Muscle of leg (tissue), 11 donors: ENCODE measurements around the gene FLNB. TPM values are rescaled to one million over a fixed set of nuclear protein-coding genes. Genes with fewer than 3 reads are reported as not detected.
A peak's percentile ranks its signal among the peaks of the same experiment; 100 is the strongest.

Experiments
- DNase-seq: peaks from one replicate; pipeline ENCODE4 v3.0.0; 2013
- H3K27ac ChIP-seq: one replicate; pipeline ENCODE4 v1.5.1; 2013; ENCODE audit warnings: mild to moderate bottlenecking, low read length, control low read depth
- H3K27me3 ChIP-seq: one replicate; pipeline ENCODE4 v1.6.1; 2013; ENCODE audit warnings: low read length; ENCODE audit not compliant: control insufficient read depth, insufficient read depth
- H3K36me3 ChIP-seq: one replicate; pipeline ENCODE4 v1.6.1; 2013; ENCODE audit warnings: low read length; ENCODE audit not compliant: control insufficient read depth, insufficient read depth
- H3K4me1 ChIP-seq: one replicate; pipeline ENCODE4 v1.6.1; 2013; ENCODE audit warnings: low read length; ENCODE audit not compliant: control insufficient read depth, insufficient read depth
- H3K4me3 ChIP-seq: one replicate; pipeline ENCODE4 v1.5.1; 2013; ENCODE audit warnings: low read length, control low read depth
- H3K9me3 ChIP-seq: replicated peaks from 2 replicates; pipeline ENCODE4 v1.6.1; 2013; ENCODE audit warnings: low read depth, low read length; ENCODE audit not compliant: control insufficient read depth
- WGBS: methylation state at CpG from one replicate; pipeline ENCODE4 v1.1.5; 2013; ENCODE audit warnings: missing lambda C conversion rate; ENCODE audit not compliant: insufficient coverage; 5-methylcytosine and 5-hydroxymethylcytosine counted together
- polyA plus RNA-seq, 8 donors: library from polyadenylated mRNA; unstranded; fragments of 120-200 nt; gene quantifications; one replicate each; pipeline versions ENCODE4 v1.2.1 to v1.2.3, GENCODE V29; 2013; ENCODE audit warnings: inconsistent platforms in 1 of 8, low replicate concordance in 1 of 8; ENCODE audit not compliant: insufficient read length in 8 of 8, insufficient read depth in 1 of 8
- total RNA-seq: library from RNA; stranded (reverse); fragments of 120-200 nt; gene quantifications from one replicate; pipeline ENCODE4 v1.2.4, GENCODE V29; 2013

Gene FLNB
- total and polyA plus RNA-seq, 9 donors, result 44.4 to 87.1 (median 65.2) TPM

DNA sequence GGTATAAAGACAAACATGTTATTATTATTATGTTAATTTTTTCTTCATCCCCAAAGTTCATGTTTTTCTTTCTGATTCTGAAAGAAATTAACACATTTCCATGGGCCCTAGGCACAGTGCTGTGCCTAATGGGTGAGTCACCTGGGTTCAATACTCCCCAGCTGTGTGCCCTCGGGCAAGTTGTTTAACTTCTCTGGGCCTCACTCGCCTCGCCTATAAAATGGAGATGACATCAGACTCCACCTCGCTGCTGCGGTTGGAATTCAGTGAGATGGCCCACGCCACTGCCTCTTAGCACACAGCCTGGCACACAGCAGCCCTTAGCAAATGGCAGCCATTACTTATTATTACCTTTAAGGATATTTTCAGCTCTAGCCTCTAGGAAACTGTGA lies 179.9 kb downstream of the FLNB start:
- no peaks in the 10 kb centered on the region for H3K9me3 ChIP-seq
- no peak overlapping the region for H3K4me3 ChIP-seq
- WGBS, result 81% methylated on average over 5 of the region's 6 CpGs
- H3K27ac ChIP-seq, result no peak overlapping the region
- peaks cover 3% of the 10 kb centered on the region for H3K4me1 ChIP-seq
- H3K36me3 ChIP-seq, result no peaks in the 10 kb centered on the region
- H3K27me3 ChIP-seq, result no peaks in the 10 kb centered on the region
- no peak for DNase-seq

DNA sequence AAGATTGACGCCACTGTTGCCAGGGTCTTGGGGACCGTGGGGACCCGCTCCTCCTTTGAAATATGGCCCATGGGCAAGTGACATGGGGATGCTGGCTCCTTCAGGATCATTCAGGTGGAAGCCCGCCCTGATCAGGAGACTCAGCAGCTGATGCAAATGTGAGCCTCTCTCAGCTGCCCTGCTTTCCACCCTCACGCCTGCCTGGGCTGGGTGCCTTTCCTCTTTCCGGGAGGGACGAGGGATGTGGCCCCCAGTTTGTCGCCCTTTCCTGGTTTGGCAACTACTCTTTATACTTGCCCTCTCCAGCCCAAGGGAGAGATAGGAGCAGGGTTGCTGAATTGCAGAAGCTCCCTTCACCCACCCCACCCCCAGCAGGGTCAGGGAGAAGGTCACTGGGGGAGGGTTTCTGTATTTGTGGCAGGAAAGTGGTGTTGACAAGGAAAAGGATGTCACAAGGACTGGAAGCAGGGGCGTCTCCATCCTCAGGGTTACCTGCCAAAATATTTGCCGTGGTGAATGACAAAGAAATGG lies 180.8 kb downstream of the FLNB start:
- peak; percentile 22 for DNase-seq
- Histone ChIP-seq H3K9me3 (no peaks in the 10 kb centered on the region), H3K27me3 (no peaks in the 10 kb centered on the region), H3K36me3 (no peaks in the 10 kb centered on the region), H3K4me1 (peaks cover 3% of the 10 kb centered on the region), H3K27ac (no peak overlapping the region), H3K4me3 (no peak overlapping the region)
- WGBS, result 56% methylated on average over 7 of the region's 10 CpGs

DNA sequence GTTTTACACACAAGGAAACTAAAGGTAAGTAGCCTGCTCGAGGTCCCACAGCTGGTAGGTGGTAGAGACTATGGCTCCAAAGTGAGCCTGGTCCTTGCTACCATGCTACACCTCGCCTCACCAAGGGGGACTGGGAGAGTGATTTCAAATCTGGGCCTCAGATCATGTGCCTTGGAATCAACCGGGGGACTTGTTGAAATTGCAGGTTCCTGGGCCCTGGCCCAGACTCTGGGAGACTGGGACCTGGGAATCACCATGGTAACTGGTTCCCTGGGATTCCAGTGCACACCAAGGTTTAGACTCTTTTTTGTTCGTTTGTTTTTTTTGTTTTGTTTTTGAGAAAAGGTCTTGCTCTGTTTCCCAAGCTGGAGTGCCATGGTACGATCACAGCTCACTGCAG lies 181.5 kb downstream of the FLNB start:
- no peak for DNase-seq
- Histone ChIP-seq H3K4me1 (peaks cover 3% of the 10 kb centered on the region), H3K27me3 (no peaks in the 10 kb centered on the region), H3K4me3 (no peak overlapping the region), H3K9me3 (no peaks in the 10 kb centered on the region), H3K36me3 (no peaks in the 10 kb centered on the region), H3K27ac (no peak overlapping the region)
- WGBS, result 63% methylated on average over 4 of the region's 5 CpGs

DNA sequence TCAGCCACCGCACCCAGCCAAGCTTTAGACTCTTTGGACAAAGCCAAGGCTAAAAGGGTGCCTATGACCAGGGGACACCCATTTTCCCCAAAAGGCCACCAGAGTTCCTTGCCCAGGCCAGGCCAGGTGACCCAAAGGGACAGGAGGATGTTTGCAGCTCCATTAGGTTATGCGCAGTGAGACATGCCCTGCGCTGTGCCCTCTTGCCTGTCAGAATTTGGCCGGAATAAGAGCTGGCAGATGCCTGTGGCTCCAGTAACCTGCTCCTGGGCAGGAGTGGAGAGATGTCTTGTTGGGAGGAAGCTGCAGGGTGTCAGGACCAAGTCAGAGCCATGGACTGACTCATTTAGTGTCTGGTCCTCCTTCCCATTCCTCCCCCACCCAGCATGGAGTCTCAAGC lies 182.1 kb downstream of the FLNB start:
- no peaks in the 10 kb centered on the region for H3K36me3 ChIP-seq
- H3K27ac ChIP-seq, result no peak overlapping the region
- 95% methylated on average over 3 of the region's 4 CpGs for WGBS
- DNase-seq, result no peak
- H3K4me1 ChIP-seq, result peaks cover 3% of the 10 kb centered on the region
- no peak overlapping the region for H3K4me3 ChIP-seq
- no peaks in the 10 kb centered on the region for H3K9me3 ChIP-seq
- no peaks in the 10 kb centered on the region for H3K27me3 ChIP-seq

DNA sequence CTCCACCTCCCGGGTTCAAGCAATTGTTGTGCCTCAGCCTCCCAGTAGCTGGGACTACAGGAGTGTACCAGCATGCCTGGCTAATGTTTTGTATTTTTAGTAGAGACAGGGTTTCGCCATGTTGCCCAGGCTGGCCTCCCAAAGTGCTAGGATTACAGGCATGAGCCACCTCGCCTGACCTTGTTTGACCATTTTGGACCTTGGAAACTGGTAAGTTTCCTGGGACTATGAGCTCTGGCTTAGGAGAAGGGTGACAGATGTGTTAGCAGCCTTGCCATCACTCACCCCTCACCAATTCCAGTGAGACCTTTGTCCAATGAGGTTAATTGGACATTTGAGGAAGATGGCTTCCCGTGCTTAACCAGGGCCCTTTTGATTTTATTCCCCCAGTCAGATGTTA lies 182.7 kb downstream of the FLNB start:
- H3K9me3 ChIP-seq, result no peaks in the 10 kb centered on the region
- H3K4me1 ChIP-seq, result peaks cover 3% of the 10 kb centered on the region
- H3K36me3 ChIP-seq, result no peaks in the 10 kb centered on the region
- no peaks in the 10 kb centered on the region for H3K27me3 ChIP-seq
- 93% methylated on average over 2 of the region's 4 CpGs for WGBS
- no peak for DNase-seq
- H3K4me3 ChIP-seq, result no peak overlapping the region
- no peak overlapping the region for H3K27ac ChIP-seq

DNA sequence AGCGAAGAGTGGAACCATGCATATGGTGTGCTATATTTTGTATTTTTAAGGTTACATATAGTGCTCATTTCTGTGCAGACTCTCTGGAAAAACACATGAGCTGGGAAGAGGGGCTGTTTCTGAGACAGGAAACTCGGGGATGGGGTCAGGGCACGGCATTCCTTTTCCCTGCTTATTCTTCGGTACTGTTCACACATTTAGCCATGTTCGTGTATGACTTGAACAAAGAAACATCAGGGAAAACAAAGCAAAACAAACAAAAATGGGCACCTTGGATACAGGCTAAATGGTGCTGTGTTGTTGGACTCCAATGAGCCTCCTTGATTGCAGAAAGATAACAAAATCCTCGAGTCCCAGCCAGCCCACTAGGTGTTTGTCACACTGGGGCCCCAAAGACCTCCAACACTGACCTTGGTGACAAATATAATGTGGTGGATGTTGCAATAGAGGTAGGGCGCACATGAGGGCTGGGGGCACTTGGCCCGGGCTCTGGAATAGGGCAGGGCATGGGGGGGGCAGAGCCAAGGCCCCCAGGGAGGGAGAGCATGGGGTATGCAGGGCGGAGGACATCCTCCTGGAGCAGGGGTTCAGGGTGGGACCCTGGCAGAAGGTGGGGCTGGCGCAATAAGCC lies 183.3 kb downstream of the FLNB start:
- Histone ChIP-seq H3K36me3 (no peaks in the 10 kb centered on the region), H3K9me3 (no peaks in the 10 kb centered on the region), H3K4me3 (no peak overlapping the region), H3K27ac (no peak overlapping the region), H3K4me1 (peaks cover 3% of the 10 kb centered on the region), H3K27me3 (no peaks in the 10 kb centered on the region)
- WGBS, result 68% methylated on average over 6 of the region's 10 CpGs
- no peak for DNase-seq

DNA sequence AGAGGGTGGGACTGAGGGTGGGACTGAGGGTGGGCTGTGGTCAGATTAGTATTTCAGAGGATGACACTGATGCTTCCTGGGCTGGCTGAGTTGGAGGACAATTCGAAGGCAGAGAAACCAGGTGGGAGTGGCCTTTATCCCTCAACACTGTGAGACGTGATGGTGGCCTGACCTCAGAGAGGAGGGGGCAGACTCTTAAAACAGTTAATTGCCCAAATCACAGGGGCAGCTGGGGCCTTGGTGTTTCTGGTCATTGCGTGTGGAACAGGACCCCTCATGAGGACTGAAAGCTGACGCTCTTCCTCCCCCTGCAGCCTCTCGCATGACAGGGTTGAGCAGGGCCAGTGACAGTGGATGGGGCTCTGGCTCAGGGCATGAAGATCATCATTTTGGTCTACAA lies 183.8 kb downstream of the FLNB start:
- Histone ChIP-seq H3K36me3 (no peaks in the 10 kb centered on the region), H3K9me3 (no peaks in the 10 kb centered on the region), H3K4me1 (peaks cover 3% of the 10 kb centered on the region), H3K27ac (no peak overlapping the region), H3K27me3 (no peaks in the 10 kb centered on the region), H3K4me3 (no peak overlapping the region)
- 34% methylated on average over 3 of the region's 5 CpGs for WGBS
- no peak for DNase-seq

DNA sequence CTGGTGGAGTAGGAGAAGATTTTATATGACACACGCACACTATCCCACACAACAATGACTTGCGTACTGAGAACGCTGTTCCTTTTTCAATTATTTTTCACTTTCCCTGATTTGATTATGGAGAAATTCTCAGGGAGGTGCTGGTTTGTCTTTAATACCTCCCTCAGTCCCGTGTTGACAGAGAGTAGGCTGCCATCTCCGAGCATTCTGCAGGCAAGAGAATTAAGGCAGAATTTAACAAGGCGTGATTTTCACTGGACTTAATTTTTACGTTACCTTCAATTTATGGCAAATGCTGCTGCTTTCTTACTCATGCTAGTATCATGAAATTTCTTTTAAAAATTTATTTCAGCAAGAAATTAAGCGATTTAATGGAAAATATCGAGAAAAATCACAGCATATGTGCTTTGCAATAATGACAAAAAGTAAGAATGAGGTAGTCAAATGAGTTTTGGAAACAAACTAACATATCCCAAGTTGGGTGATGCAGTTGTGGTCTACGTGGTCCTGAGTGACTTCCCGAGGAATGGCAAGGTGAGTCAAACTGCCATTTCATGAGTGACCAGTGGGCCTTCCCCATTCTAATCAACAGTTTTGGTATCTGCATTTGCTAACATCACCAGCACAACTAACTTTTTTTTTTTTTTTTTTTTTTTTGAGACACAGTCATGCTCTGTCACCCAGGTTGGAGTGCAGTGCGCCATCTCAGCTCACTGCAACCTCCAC lies 185.6 kb downstream of the FLNB start:
- no peaks in the 10 kb centered on the region for H3K27me3 ChIP-seq
- H3K9me3 ChIP-seq, result no peaks in the 10 kb centered on the region
- H3K4me1 ChIP-seq, result no peaks in the 10 kb centered on the region
- 76% methylated on average over 4 of the region's 12 CpGs for WGBS
- no peaks in the 10 kb centered on the region for H3K36me3 ChIP-seq
- H3K27ac ChIP-seq, result no peak overlapping the region
- DNase-seq, result no peak
- no peak overlapping the region for H3K4me3 ChIP-seq

DNA sequence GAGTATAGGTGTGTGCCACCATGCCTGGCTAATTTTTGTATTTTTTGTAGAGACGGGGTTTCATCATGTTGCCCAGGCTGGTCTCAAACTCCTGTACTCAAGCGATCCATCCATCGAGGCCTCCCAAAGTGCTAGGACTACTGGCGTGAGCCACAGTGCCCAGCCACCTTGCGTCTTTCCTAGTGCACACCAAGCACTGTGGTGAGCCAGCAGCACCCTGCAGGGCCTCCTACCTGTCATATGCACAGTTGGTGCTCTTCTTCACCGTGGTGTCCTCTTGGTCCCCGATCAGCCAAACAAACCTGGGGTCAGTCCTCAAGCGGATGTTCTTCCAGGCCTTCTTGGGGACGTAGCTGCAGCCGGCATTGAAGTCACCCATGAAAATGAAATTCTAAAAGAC lies 189.4 kb downstream of the FLNB start:
- WGBS, result 96% methylated on average over 10 of the region's 10 CpGs
- Histone ChIP-seq H3K9me3 (no peaks in the 10 kb centered on the region), H3K4me3 (no peak overlapping the region), H3K27me3 (no peaks in the 10 kb centered on the region), H3K4me1 (peaks cover 4% of the 10 kb centered on the region), H3K36me3 (no peaks in the 10 kb centered on the region), H3K27ac (no peak overlapping the region)
- no peak for DNase-seq

DNA sequence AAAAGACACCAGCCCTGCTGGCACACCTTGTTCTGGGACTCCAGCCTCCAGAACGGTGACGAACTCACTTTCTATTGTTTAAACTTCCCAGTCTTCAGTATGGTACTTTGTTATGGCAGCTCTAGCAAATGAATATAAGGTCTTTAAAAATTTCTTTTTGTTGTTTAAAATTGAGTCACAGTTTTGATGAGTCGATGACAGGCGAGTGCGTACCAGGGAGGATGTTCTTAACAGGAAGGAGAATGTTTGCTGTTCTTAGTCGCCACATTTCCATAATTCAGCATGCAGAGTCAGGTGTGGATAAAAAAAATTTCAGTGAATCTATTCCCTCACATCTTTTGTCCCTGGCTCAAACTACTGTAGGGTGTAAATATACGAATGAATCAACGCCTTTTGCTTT lies 190.1 kb downstream of the FLNB start:
- Histone ChIP-seq H3K36me3 (no peaks in the 10 kb centered on the region), H3K27ac (no peak overlapping the region), H3K4me3 (no peak overlapping the region), H3K4me1 (peaks cover 10% of the 10 kb centered on the region), H3K27me3 (no peaks in the 10 kb centered on the region), H3K9me3 (no peaks in the 10 kb centered on the region)
- no peak for DNase-seq
- WGBS, result 83% methylated on average over 1 of the region's 8 CpGs
